Esophagus muscularis mucosa (tissue), 3 donors: ENCODE measurements around the gene JADE2.
A peak's percentile ranks its signal among the peaks of the same experiment; 100 is the strongest.

Experiments used
- POLR2A ChIP-seq: fragments of 450-650 bp; IDR thresholded peaks from one replicate; pipeline ENCODE4 v1.6.1; 2017; ENCODE audit warnings: antibody characterized with exemption, moderate library complexity, mild to moderate bottlenecking, low read depth
- POLR2AphosphoS5 ChIP-seq, 2 donors: sonication (generic); formaldehyde crosslinking; IDR thresholded peaks; one replicate each; pipeline ENCODE4 v1.6.1; 2017; ENCODE audit warnings: antibody characterized with exemption in 2 of 2
- TF ChIP-seq, protein P1 (sequence below), 3 experiments: fragments of 200-600 bp in 2 of 3; fragments of 450-650 bp in 1 of 3; sonication (generic) in 2 of 3; IDR thresholded peaks; one replicate each; pipeline ENCODE4 v1.5.1; 2017 to 2019; ENCODE audit warnings: antibody characterized with exemption in 3 of 3, mild to moderate bottlenecking in 2 of 3, moderate library complexity in 1 of 3

DNA sequence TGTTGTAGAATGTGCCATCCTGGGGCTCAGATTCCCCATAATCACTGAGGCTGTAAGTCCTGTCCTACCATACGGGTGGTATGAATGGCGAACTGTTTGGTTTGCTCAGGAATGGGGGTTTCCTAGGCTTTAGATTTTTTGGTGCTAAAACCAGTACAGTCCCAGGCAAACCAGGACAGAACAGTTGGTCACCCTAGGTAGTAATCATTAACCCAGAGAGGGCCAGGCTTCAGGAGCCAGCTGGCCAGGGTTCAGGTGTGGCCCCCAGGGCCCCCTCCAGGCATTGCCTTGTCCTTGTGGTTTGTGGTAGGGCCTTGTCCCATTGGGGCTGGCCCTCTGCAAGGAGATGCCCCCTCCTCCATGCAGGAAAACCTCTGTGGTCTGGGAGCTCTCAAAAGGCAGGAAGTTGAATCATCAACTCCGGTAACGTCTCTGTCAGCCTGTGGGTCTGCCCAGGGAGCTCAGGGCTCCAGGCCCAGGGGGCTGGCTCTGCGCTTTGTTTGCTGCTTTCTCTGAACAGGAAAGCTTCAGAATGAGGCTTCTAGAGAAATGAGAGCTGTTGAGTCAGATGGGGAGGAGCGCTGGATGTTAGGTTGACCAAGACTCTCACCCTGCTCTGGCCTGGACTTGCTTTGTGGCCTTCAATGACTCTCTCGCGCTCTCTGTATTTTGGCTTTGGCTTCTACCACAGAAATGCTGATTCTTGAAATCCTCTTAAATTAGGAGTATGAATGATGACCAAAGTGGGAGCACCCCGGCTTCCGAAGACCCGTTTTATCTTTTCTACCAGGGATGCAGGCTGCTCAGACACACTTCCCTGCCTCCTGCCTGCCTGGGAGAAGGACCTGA is 22.2 kb upstream of the JADE2 start:
- TF ChIP-seq, protein P1, sequence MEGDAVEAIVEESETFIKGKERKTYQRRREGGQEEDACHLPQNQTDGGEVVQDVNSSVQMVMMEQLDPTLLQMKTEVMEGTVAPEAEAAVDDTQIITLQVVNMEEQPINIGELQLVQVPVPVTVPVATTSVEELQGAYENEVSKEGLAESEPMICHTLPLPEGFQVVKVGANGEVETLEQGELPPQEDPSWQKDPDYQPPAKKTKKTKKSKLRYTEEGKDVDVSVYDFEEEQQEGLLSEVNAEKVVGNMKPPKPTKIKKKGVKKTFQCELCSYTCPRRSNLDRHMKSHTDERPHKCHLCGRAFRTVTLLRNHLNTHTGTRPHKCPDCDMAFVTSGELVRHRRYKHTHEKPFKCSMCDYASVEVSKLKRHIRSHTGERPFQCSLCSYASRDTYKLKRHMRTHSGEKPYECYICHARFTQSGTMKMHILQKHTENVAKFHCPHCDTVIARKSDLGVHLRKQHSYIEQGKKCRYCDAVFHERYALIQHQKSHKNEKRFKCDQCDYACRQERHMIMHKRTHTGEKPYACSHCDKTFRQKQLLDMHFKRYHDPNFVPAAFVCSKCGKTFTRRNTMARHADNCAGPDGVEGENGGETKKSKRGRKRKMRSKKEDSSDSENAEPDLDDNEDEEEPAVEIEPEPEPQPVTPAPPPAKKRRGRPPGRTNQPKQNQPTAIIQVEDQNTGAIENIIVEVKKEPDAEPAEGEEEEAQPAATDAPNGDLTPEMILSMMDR (IDR thresholded peaks at IDR 0.05) = no peak
- TF ChIP-seq POLR2A (no peak), POLR2AphosphoS5 (IDR thresholded peaks at IDR 0.05) (peak; percentile 64 to 73)
